Calu3 (cell line): Measurements from ENCODE around the gene EVL. TPM values are rescaled to one million over a fixed set of nuclear protein-coding genes. Genes with fewer than 3 reads are reported as not detected.

Experiments
- BruUV-seq: library from RNA; stranded (reverse); fragments of 400-500 nt; replicated peaks from 2 replicates; lab custom pipeline; 2021; lab: Mats Ljungman, UMichigan
- CTCF ChIA-PET: fragments of 300-600 bp; sonication (Branson Sonifier 250); formaldehyde crosslinking; loops from one replicate; lab custom pipeline; 2022; ENCODE audit warnings: antibody characterized with exemption; lab: Charles Lee
- DNase-seq: peaks from one replicate; pipeline ENCODE4 v3.0.0; 2022
- H3K27ac Mint-ChIP-seq: one replicate; pipeline ENCODE4 v1.8.0; 2022; ENCODE audit warnings: mixed read lengths; ENCODE audit not compliant: unreplicated experiment
- H3K27me3 Mint-ChIP-seq: one replicate; pipeline ENCODE4 v1.8.0; 2022; ENCODE audit warnings: mixed read lengths; ENCODE audit not compliant: unreplicated experiment
- H3K36me3 Mint-ChIP-seq: one replicate; pipeline ENCODE4 v1.8.0; 2022; ENCODE audit warnings: mild to moderate bottlenecking, moderate library complexity, mixed read lengths; ENCODE audit not compliant: insufficient read depth, unreplicated experiment
- H3K4me1 Mint-ChIP-seq: one replicate; pipeline ENCODE4 v1.8.0; 2022; ENCODE audit warnings: mild to moderate bottlenecking, low read depth, mixed read lengths; ENCODE audit not compliant: unreplicated experiment
- H3K4me3 Mint-ChIP-seq: one replicate; pipeline ENCODE4 v1.8.0; 2022; ENCODE audit warnings: mild to moderate bottlenecking, low read depth, moderate library complexity, mixed read lengths; ENCODE audit not compliant: unreplicated experiment
- H3K9me3 Mint-ChIP-seq: one replicate; pipeline ENCODE4 v1.8.0; 2022; ENCODE audit warnings: low read depth, mixed read lengths; ENCODE audit not compliant: unreplicated experiment
- CTCF ChIP-seq: fragments of 200-600 bp; IDR thresholded peaks from one replicate; pipeline ENCODE4 v1.8.0; 2022; ENCODE audit warnings: antibody characterized with exemption; ENCODE audit not compliant: unreplicated experiment
- intact Hi-C: fragments of 100-400 bp; cut with micrococcal nuclease; formaldehyde crosslinking; loops from one replicate; pipeline ENCODE4 v1.10.0; 2022; ENCODE audit not compliant: unreplicated experiment
- total RNA-seq: library from RNA; stranded (reverse); gene quantifications from 2 replicates; pipeline ENCODE4 v1.2.3, GENCODE V29; 2022

The EVL gene
- total RNA-seq, 1 experiment from 2014 or later = 33.5 TPM

DNA sequence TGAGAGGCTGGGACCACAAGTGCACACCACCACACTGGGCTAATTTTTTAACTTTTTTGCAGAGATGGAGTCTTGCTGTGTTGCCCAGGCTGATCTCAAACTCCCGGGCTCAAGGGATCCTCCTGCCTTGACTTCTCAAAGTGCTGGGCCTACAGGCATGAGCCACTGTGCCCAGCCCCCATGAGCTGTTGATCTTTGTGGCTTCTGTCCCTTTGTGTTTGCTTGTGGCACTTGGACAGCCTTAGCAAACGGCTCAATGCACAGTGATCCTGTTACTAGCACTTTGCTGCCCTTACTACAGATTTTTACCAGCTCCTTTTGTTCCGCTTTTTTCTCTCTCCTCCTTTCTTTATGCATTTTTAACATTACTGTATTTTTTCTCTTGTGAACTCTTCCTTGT is 25.3 kb upstream of the EVL start:
- CTCF ChIA-PET = no interaction called here
- no peak overlapping the region for H3K4me3 Mint-ChIP-seq
- peaks cover 9% of the 10 kb centered on the region for H3K4me1 Mint-ChIP-seq
- H3K36me3 Mint-ChIP-seq = no peaks in the 10 kb centered on the region
- no peak for TF ChIP-seq CTCF
- H3K9me3 Mint-ChIP-seq = no peaks in the 10 kb centered on the region
- intact Hi-C loops = no loop called here
- DNase-seq = no peak
- BruUV-seq = no TSS peak
- H3K27ac Mint-ChIP-seq = no peak overlapping the region
- no peaks in the 10 kb centered on the region for H3K27me3 Mint-ChIP-seq

GRCh38 chr14:100041271-100041670 is 24.0 kb upstream of the EVL start:
- no peak for TF ChIP-seq CTCF
- Mint-ChIP-seq H3K9me3 (no peaks in the 10 kb centered on the region), H3K27ac (no peak overlapping the region), H3K27me3 (no peaks in the 10 kb centered on the region), H3K4me3 (no peak overlapping the region), H3K36me3 (no peaks in the 10 kb centered on the region), H3K4me1 (peaks cover 9% of the 10 kb centered on the region)
- intact Hi-C loops = no loop called here
- no peak for DNase-seq
- BruUV-seq = no TSS peak
- CTCF ChIA-PET = no interaction called here

DNA sequence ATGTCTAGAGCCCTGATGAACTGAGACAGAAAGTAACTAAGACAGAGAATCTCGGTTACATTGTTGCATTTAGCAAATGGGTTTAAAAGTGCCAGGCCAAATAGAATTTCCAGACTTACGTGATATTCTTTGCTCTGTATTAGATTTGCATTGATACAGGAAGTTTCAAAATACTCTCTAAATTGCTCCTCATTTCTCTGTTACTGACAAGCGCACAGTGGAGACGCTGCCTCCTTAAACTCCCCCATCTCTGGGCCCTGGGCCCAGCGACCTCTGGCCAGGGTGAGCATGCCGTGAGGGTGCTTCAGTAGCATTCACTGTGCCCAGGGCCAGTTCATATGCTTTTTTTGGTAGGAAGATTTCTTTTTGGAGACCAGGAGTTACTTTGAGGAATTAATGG is 22.9 kb upstream of the EVL start:
- no peak for DNase-seq
- Mint-ChIP-seq H3K4me3 (no peak overlapping the region), H3K4me1 (peaks cover 5% of the 10 kb centered on the region), H3K27ac (no peak overlapping the region), H3K36me3 (no peaks in the 10 kb centered on the region), H3K9me3 (no peaks in the 10 kb centered on the region), H3K27me3 (no peaks in the 10 kb centered on the region)
- no TSS peak for BruUV-seq
- intact Hi-C loops = no loop called here
- CTCF ChIA-PET = no interaction called here
- TF ChIP-seq CTCF = no peak

GRCh38 chr14:100045642-100046344 is 19.4 kb upstream of the EVL start:
- CTCF ChIA-PET = interaction anchor here (0.7 kb wide), 1 partner anchor 19 kb away, joined by 3 read pairs; no protein-coding TSS in a partner anchor
- Mint-ChIP-seq H3K27ac (no peak overlapping the region), H3K36me3 (no peaks in the 10 kb centered on the region), H3K4me3 (no peak overlapping the region), H3K4me1 (no peaks in the 10 kb centered on the region), H3K9me3 (no peaks in the 10 kb centered on the region), H3K27me3 (no peaks in the 10 kb centered on the region)
- TF ChIP-seq CTCF = no peak
- BruUV-seq = no TSS peak
- no peak for DNase-seq
- intact Hi-C loops = no loop called here
